Left ventricle myocardium inferior (tissue), 1 donor: ENCODE measurements around the gene WDR74. TPM values are rescaled to one million over a fixed set of nuclear protein-coding genes. Genes with fewer than 3 reads are reported as not detected.
A peak's percentile ranks its signal among the peaks of the same experiment; 100 is the strongest.
"Not testable (repeated sequence)": the region's sequence is repeated elsewhere in the genome, so short reads cannot be mapped to it uniquely, and the experiment has no call there.

Experiments
- DNase-seq: peaks from one replicate; pipeline ENCODE4 v3.0.0-alpha.2; 2020
- H3K27ac ChIP-seq: fragments of 200-600 bp; replicated peaks from 2 replicates; pipeline ENCODE4 v1.8.0; 2021
- H3K27me3 ChIP-seq: fragments of 200-600 bp; 2 replicates; pipeline ENCODE4 v1.8.0; 2021; ENCODE audit warnings: low read depth
- H3K36me3 ChIP-seq: fragments of 200-600 bp; 2 replicates; pipeline ENCODE4 v1.8.0; 2021
- H3K4me1 ChIP-seq: fragments of 200-600 bp; 2 replicates; pipeline ENCODE4 v1.8.0; 2021
- H3K4me3 ChIP-seq: fragments of 200-600 bp; 2 replicates; pipeline ENCODE4 v1.8.0; 2021; ENCODE audit warnings: mild to moderate bottlenecking, moderate library complexity
- H3K9me3 ChIP-seq: fragments of 200-600 bp; replicated peaks from 2 replicates; pipeline ENCODE4 v1.8.0; 2021
- CTCF ChIP-seq: fragments of 200-600 bp; IDR thresholded peaks from 2 replicates; pipeline ENCODE4 v1.8.0; 2021; ENCODE audit warnings: antibody characterized with exemption, mild to moderate bottlenecking, borderline replicate concordance
- intact Hi-C: fragments of 100-400 bp; cut with micrococcal nuclease; formaldehyde crosslinking; loops from one replicate; pipeline ENCODE4 v1.11.0; 2022
- total RNA-seq: library from RNA; stranded (reverse); fragmentation: NEBNext Ultra II Directional; extraction: Animal tissue kit (Norgen Biotek cat#: 25700); gene quantifications from one replicate; pipeline ENCODE4 v1.2.1, GENCODE V29; 2021
- donor health status: DM: no; HTN: yes; CAD: no; lungs with severe emphysema.

The WDR74 gene
- total RNA-seq, 1 donor from 2014 or later = 24.3 TPM

- H3K36me3 ChIP-seq = peaks cover 39% of the 10 kb centered on the region
- H3K27ac ChIP-seq = no peak overlapping the region
- DNase-seq = no peak
- no peaks in the 10 kb centered on the region for H3K9me3 ChIP-seq
- no peak overlapping the region for H3K4me3 ChIP-seq
- H3K4me1 ChIP-seq = peaks cover 54% of the 10 kb centered on the region
- H3K27me3 ChIP-seq = no peaks in the 10 kb centered on the region
- intact Hi-C loops = loop anchor here (10.0 kb wide), 1 partner anchor 111 kb away; the partner anchor contains the start of genes HNRNPUL2 and TTC9C
- no peak for TF ChIP-seq CTCF
Observed at GRCh38 chr11:62835336-62835735, 4.1 kb downstream of the WDR74 start.

GRCh38 chr11:62832336-62833234 is 6.8 kb downstream of the WDR74 start, which contains the start of gene TEX54:
TEX54 (minus strand) TSS chr11:62832841.
- Histone ChIP-seq H3K4me3 (peak within 1 kb of the TSS; percentile 78), H3K4me1 (peaks cover 55% of the 10 kb centered on the region), H3K9me3 (no peaks in the 10 kb centered on the region), H3K27me3 (no peaks in the 10 kb centered on the region), H3K27ac (peak within 1 kb of the TSS; percentile 96), H3K36me3 (peaks cover 62% of the 10 kb centered on the region)
- intact Hi-C loops = loop anchor here (10.0 kb wide), 1 partner anchor 108 kb away; the partner anchor contains the start of genes HNRNPUL2 and TTC9C
- no peak for DNase-seq
- no peak for TF ChIP-seq CTCF

- peaks cover 57% of the 10 kb centered on the region for H3K4me1 ChIP-seq
- peaks cover 66% of the 10 kb centered on the region for H3K36me3 ChIP-seq
- TF ChIP-seq CTCF = no peak
- peak within 1 kb of the TSS; percentile 96 for H3K27ac ChIP-seq
- intact Hi-C loops = loop anchor here (10.0 kb wide), 1 partner anchor 107 kb away; the partner anchor contains the start of genes HNRNPUL2 and TTC9C
- H3K9me3 ChIP-seq = no peaks in the 10 kb centered on the region
- DNase-seq = peak; percentile 100
- peak within 1 kb of the TSS; percentile 78 for H3K4me3 ChIP-seq
- no peaks in the 10 kb centered on the region for H3K27me3 ChIP-seq
Observed at GRCh38 chr11:62831520-62832335, 7.7 kb downstream of the WDR74 start, which contains the start of gene STX5. STX5 (minus strand) TSS chr11:62832051; CDS start chr11:62831243, 808 bp downstream.

- no peak for TF ChIP-seq CTCF
- Histone ChIP-seq H3K4me1 (peaks cover 57% of the 10 kb centered on the region), H3K27ac (peak overlapping the region; percentile 96), H3K36me3 (peaks cover 66% of the 10 kb centered on the region), H3K27me3 (no peaks in the 10 kb centered on the region), H3K9me3 (no peaks in the 10 kb centered on the region), H3K4me3 (peak overlapping the region; percentile 78)
- DNase-seq = no peak
- intact Hi-C loops = loop anchor here (10.0 kb wide), 1 partner anchor 106 kb away; the partner anchor contains the start of genes HNRNPUL2 and TTC9C
Observed at GRCh38 chr11:62830904-62831519, 8.4 kb downstream of the WDR74 start.

- H3K4me3 ChIP-seq, DNase-seq, intact Hi-C loops, H3K9me3 ChIP-seq, H3K27ac ChIP-seq, H3K27me3 ChIP-seq: not testable (repeated sequence)
- peaks cover 49% of the 10 kb centered on the region for H3K4me1 ChIP-seq
- H3K36me3 ChIP-seq = peaks cover 68% of the 10 kb centered on the region
Observed at GRCh38 chr11:62828130-62828529, 11.3 kb downstream of the WDR74 start.
